PC-9 (cell line): ENCODE data around the gene BHLHE40.

Source experiments
- CTCF ChIP-seq: fragments of 200-600 bp; sonication (generic); conservative IDR thresholded peaks from 2 replicates; pipeline ENCODE4 v1.6.1; 2017; ENCODE audit warnings: mixed run types, antibody characterized with exemption, mild to moderate bottlenecking, moderate library complexity
- EZH2 ChIP-seq: fragments of 200-600 bp; sonication (generic); IDR thresholded peaks from 2 replicates; pipeline ENCODE4 v1.8.0; 2017; ENCODE audit warnings: antibody characterized with exemption, low read depth

- TF ChIP-seq CTCF, result no peak
- TF ChIP-seq EZH2, result no peak
Observed at GRCh38 chr3:5013021-5013906, 34.0 kb downstream of the BHLHE40 start.
